SK-N-SH treated with all-trans-retinoic acid at 6 μM for 48 hours (cell line): ENCODE measurements around the gene CENPP.
A peak's percentile ranks its signal among the peaks of the same experiment; 100 is the strongest.

Source experiments
- ATAC-seq: fragments of 200-7000 bp; cut with Tn5 transposase; 3 replicates; pipeline ENCODE4 v1.9.1; 2020; ENCODE audit warnings: mild to moderate bottlenecking, moderate library complexity
- ARNTL ChIP-seq: fragments of 450-650 bp; formaldehyde crosslinking; IDR thresholded peaks from 2 replicates; pipeline ENCODE4 v1.5.0; 2020; ENCODE audit warnings: low read depth, mild to moderate bottlenecking, moderate library complexity, borderline replicate concordance
- BACH2 ChIP-seq: fragments of 250-450 bp; sonication (Bioruptor Pico); IDR thresholded peaks from 2 replicates; pipeline ENCODE4 v1.9.0; 2021; ENCODE audit warnings: mild to moderate bottlenecking, borderline replicate concordance
- CREB5 ChIP-seq: fragments of 250-450 bp; sonication (Bioruptor Pico); IDR thresholded peaks from 2 replicates; pipeline ENCODE4 v1.5.1; 2020; ENCODE audit warnings: low read depth, mild to moderate bottlenecking, moderate library complexity
- CSRNP3 ChIP-seq: fragments of 250-450 bp; sonication (Bioruptor Pico); IDR thresholded peaks from 2 replicates; pipeline ENCODE4 v1.5.1; 2021; ENCODE audit warnings: mild to moderate bottlenecking, moderate library complexity
- ESRRG ChIP-seq: fragments of 250-450 bp; sonication (Bioruptor Pico); IDR thresholded peaks from 2 replicates; pipeline ENCODE4 v1.6.1; 2021; ENCODE audit warnings: mild to moderate bottlenecking
- GLIS3 ChIP-seq: fragments of 250-450 bp; sonication (Bioruptor Pico); IDR thresholded peaks from 2 replicates; pipeline ENCODE4 v1.5.0; 2020; ENCODE audit warnings: mild to moderate bottlenecking, moderate library complexity
- ISL1 ChIP-seq: fragments of 250-450 bp; sonication (Bioruptor Pico); IDR thresholded peaks from 2 replicates; pipeline ENCODE4 v2.1.2; 2022; ENCODE audit warnings: mild to moderate bottlenecking, moderate library complexity
- OSR1 ChIP-seq: fragments of 250-450 bp; sonication (Bioruptor Pico); IDR thresholded peaks from 2 replicates; pipeline ENCODE4 v1.8.0; 2022; ENCODE audit warnings: moderate library complexity, mild to moderate bottlenecking, inconsistent platforms
- POU6F1 ChIP-seq: fragments of 250-450 bp; sonication (Bioruptor Pico); IDR thresholded peaks from 2 replicates; pipeline ENCODE4 v1.8.0; 2021; ENCODE audit warnings: low read depth, mild to moderate bottlenecking, moderate library complexity, borderline replicate concordance
- SNAI2 ChIP-seq: fragments of 250-450 bp; sonication (Bioruptor Pico); IDR thresholded peaks from 2 replicates; pipeline ENCODE4 v1.5.0; 2020; ENCODE audit warnings: mild to moderate bottlenecking, moderate library complexity
- TCF4 ChIP-seq: fragments of 250-450 bp; sonication (Bioruptor Pico); IDR thresholded peaks from 2 replicates; pipeline ENCODE4 v1.8.0; 2021; ENCODE audit warnings: mild to moderate bottlenecking, moderate library complexity, borderline replicate concordance
- TOX ChIP-seq: fragments of 250-450 bp; sonication (Bioruptor Pico); IDR thresholded peaks from 2 replicates; pipeline ENCODE4 v1.8.0; 2021; ENCODE audit warnings: mild to moderate bottlenecking, moderate library complexity, borderline replicate concordance
- TSHZ2 ChIP-seq: fragments of 250-450 bp; sonication (Bioruptor Pico); IDR thresholded peaks from 2 replicates; pipeline ENCODE4 v1.5.0; 2020; ENCODE audit warnings: mild to moderate bottlenecking, moderate library complexity
- ZC3H10 ChIP-seq: fragments of 250-450 bp; sonication (Bioruptor Pico); IDR thresholded peaks from 2 replicates; pipeline ENCODE4 v1.5.1; 2021; ENCODE audit warnings: mild to moderate bottlenecking, moderate library complexity
- ZFP3 ChIP-seq: fragments of 250-450 bp; sonication (Bioruptor Pico); IDR thresholded peaks from 2 replicates; pipeline ENCODE4 v1.5.0; 2020; ENCODE audit warnings: mild to moderate bottlenecking, moderate library complexity
- ZNF565 ChIP-seq: fragments of 450-650 bp; formaldehyde crosslinking; conservative IDR thresholded peaks from 2 replicates; pipeline ENCODE4 v1.5.0; 2020; ENCODE audit warnings: low read depth, mild to moderate bottlenecking, moderate library complexity
- ZNF70 ChIP-seq: fragments of 450-650 bp; formaldehyde crosslinking; IDR thresholded peaks from 2 replicates; pipeline ENCODE4 v1.5.0; 2020; ENCODE audit warnings: mild to moderate bottlenecking, moderate library complexity
- ZNF8 ChIP-seq: fragments of 450-650 bp; formaldehyde crosslinking; IDR thresholded peaks from 2 replicates; pipeline ENCODE4 v1.5.0; 2020; ENCODE audit warnings: mild to moderate bottlenecking, moderate library complexity

CENPP gene

GRCh38 chr9:92325991-92326500 is 293 bp downstream of the CENPP start:
- no peak for TF ChIP-seq TCF4 (CRISPR knock-in tag)
- TF ChIP-seq OSR1 = no peak
- no peak for ATAC-seq

- ATAC-seq = no peak
- TF ChIP-seq TOX = no peak
- no peak for TF ChIP-seq ZNF70 (CRISPR knock-in tag)
- TF ChIP-seq TSHZ2 (CRISPR knock-in tag) = no peak
- TF ChIP-seq CREB5 (CRISPR knock-in tag) = no peak
- TF ChIP-seq ISL1 (CRISPR knock-in tag) = no peak
- TF ChIP-seq CSRNP3 (CRISPR knock-in tag) = no peak
- TF ChIP-seq, all 23 proteins: peak for 0
Measured at GRCh38 chr9:92327283-92327850, 1.6 kb downstream of the CENPP start.

- ATAC-seq = peak; percentile 34
- no peak for TF ChIP-seq ZNF565 (CRISPR knock-in tag)
- TF ChIP-seq ISL1 (CRISPR knock-in tag) = no peak
- TF ChIP-seq ZFP3 (CRISPR knock-in tag) = no peak
- TF ChIP-seq ARNTL (CRISPR knock-in tag) = no peak
- TF ChIP-seq SNAI2 = no peak
- TF ChIP-seq ZC3H10 (CRISPR knock-in tag) = no peak
- TF ChIP-seq CREB5 (CRISPR knock-in tag) = no peak
- no peak for TF ChIP-seq ZNF8 (CRISPR knock-in tag)
- TF ChIP-seq TOX = no peak
- no peak for TF ChIP-seq POU6F1
- no peak for TF ChIP-seq TSHZ2 (CRISPR knock-in tag)
- no peak for TF ChIP-seq BACH2
- TF ChIP-seq ESRRG = no peak
- no peak for TF ChIP-seq GLIS3 (CRISPR knock-in tag)
- TF ChIP-seq TCF4 (CRISPR knock-in tag) = no peak
- TF ChIP-seq, all 23 proteins: peak for 0
Measured at GRCh38 chr9:92328225-92328624, 2.5 kb downstream of the CENPP start.
